LoVo (cell line): ENCODE results near the gene CTPS2.
"Not testable (repeated sequence)": the region's sequence is repeated elsewhere in the genome, so short reads cannot be mapped to it uniquely, and the experiment has no call there.

Experiments used
- DNase-seq: peaks from one replicate; pipeline ENCODE4 v3.0.0-alpha.2; 2016; ENCODE audit warnings: low spot score

CTPS2 gene

GRCh38 chrX:16712548-16713155 lies at the start of gene CTPS2:
TSS of gene CTPS2 (minus strand) at chrX:16712669. CDS start at chrX:16702902, 9,767 bp downstream.
- DNase-seq, result peak; percentile 46

- DNase-seq, result not testable (repeated sequence)
Measured at GRCh38 chrX:16761500-16761899, 49.0 kb upstream of the CTPS2 start.

- no peak for DNase-seq
Measured at GRCh38 chrX:16756724-16757123, 44.3 kb upstream of the CTPS2 start.

GRCh38 chrX:16754019-16754418 lies 41.5 kb upstream of the CTPS2 start:
- no peak for DNase-seq

- no peak for DNase-seq
Measured at GRCh38 chrX:16750136-16750535, 37.7 kb upstream of the CTPS2 start.

GRCh38 chrX:16748425-16748824 lies 36.0 kb upstream of the CTPS2 start:
- no peak for DNase-seq

GRCh38 chrX:16745659-16746058 lies 33.2 kb upstream of the CTPS2 start:
- DNase-seq, result no peak

- DNase-seq, result no peak
Measured at GRCh38 chrX:16745102-16745501, 32.6 kb upstream of the CTPS2 start.

- DNase-seq, result no peak
Measured at GRCh38 chrX:16743604-16744325, 31.3 kb upstream of the CTPS2 start.

GRCh38 chrX:16739574-16739973 lies 27.1 kb upstream of the CTPS2 start:
- DNase-seq, result no peak

GRCh38 chrX:16737024-16737423 lies 24.6 kb upstream of the CTPS2 start:
- DNase-seq, result no peak

- no peak for DNase-seq
Measured at GRCh38 chrX:16733013-16733412, 20.5 kb upstream of the CTPS2 start.

- no peak for DNase-seq
Measured at GRCh38 chrX:16730450-16730849, 18.0 kb upstream of the CTPS2 start.

GRCh38 chrX:16727637-16728036 lies 15.2 kb upstream of the CTPS2 start:
- no peak for DNase-seq

- not testable (repeated sequence) for DNase-seq
Measured at GRCh38 chrX:16726347-16726988, 14.0 kb upstream of the CTPS2 start.

- no peak for DNase-seq
Measured at GRCh38 chrX:16725072-16725471, 12.6 kb upstream of the CTPS2 start.

GRCh38 chrX:16722481-16722880 lies 10.0 kb upstream of the CTPS2 start:
- DNase-seq, result no peak

GRCh38 chrX:16719334-16720084 lies 7.0 kb upstream of the CTPS2 start, which contains the start of gene SYAP1:
TSS of gene SYAP1 (plus strand) at chrX:16719612. CDS start at chrX:16719725, 113 bp downstream.
- DNase-seq, result peak; percentile 92

- peak; percentile 2 for DNase-seq
Measured at GRCh38 chrX:16718824-16719333, 6.4 kb upstream of the CTPS2 start.

GRCh38 chrX:16716451-16716850 lies 4.0 kb upstream of the CTPS2 start:
- not testable (repeated sequence) for DNase-seq

GRCh38 chrX:16715638-16716037 lies 3.2 kb upstream of the CTPS2 start:
- DNase-seq, result not testable (repeated sequence)

GRCh38 chrX:16714504-16714903 lies 2.0 kb upstream of the CTPS2 start:
- DNase-seq, result no peak
